SJSA1 (cell line): Measurements from ENCODE around the gene NSD1. TPM values are rescaled to one million over a fixed set of nuclear protein-coding genes. Genes with fewer than 3 reads are reported as not detected.
"Not testable (repeated sequence)": the region's sequence is repeated elsewhere in the genome, so short reads cannot be mapped to it uniquely, and the experiment has no call there.

Source experiments
- DNase-seq, 2 experiments: peaks; one replicate each; pipeline ENCODE4 v3.0.0-alpha.2; 2015 to 2020; ENCODE audit warnings: low spot score in 2 of 2, low read depth in 1 of 2
- H3K27ac ChIP-seq: fragments of 250-450 bp; sonication (Bioruptor Pico); 2 replicates; pipeline ENCODE4 v1.5.1; 2020; ENCODE audit warnings: mild to moderate bottlenecking, moderate library complexity
- H3K27me3 ChIP-seq: fragments of 250-450 bp; sonication (Bioruptor Pico); replicated peaks from 2 replicates; pipeline ENCODE4 v1.5.1; 2020; ENCODE audit warnings: mild to moderate bottlenecking, moderate library complexity
- H3K36me3 ChIP-seq: fragments of 250-450 bp; sonication (Bioruptor Pico); 2 replicates; pipeline ENCODE4 v1.5.1; 2020; ENCODE audit warnings: mild to moderate bottlenecking
- H3K4me1 ChIP-seq: fragments of 250-450 bp; sonication (Bioruptor Pico); replicated peaks from 2 replicates; pipeline ENCODE4 v1.6.1; 2021; ENCODE audit warnings: mild to moderate bottlenecking
- H3K4me3 ChIP-seq: fragments of 250-450 bp; sonication (Bioruptor Pico); 2 replicates; pipeline ENCODE4 v1.5.1; 2020; ENCODE audit warnings: mild to moderate bottlenecking
- H3K9me3 ChIP-seq: fragments of 250-450 bp; sonication (Bioruptor Pico); replicated peaks from 2 replicates; pipeline ENCODE4 v1.5.1; 2020; ENCODE audit warnings: mild to moderate bottlenecking
- total RNA-seq: library from RNA; depleted of rRNA; stranded (reverse); fragments of >200 nt; shearing (Covaris generic); gene quantifications from 2 replicates; pipeline ENCODE4 v1.2.3, GENCODE V29; 2014; rRNA removed

NSD1 gene
- total RNA-seq, 1 experiment from 2014 or later: 41.4 TPM

DNA sequence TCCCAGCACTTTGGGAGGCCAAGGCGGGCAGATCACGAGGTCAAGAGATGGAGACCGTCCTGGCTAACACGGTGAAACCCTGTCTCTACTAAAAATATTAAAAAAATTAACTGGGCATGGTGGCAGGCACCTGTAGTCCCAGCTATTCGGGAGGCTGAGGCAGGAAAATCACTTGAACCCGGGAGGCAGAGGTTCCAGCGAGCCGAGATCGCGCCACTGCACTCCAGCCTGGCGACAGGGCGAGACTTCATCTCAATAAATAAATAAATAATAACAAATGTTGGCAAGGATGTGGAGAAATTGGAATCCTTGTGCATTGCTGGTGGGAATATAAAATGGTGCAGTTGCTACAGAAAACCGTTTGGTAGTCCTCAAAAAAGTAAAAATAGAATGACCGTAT is 209.4 kb downstream of the NSD1 start:
- H3K4me3 ChIP-seq: not testable (repeated sequence)

DNA sequence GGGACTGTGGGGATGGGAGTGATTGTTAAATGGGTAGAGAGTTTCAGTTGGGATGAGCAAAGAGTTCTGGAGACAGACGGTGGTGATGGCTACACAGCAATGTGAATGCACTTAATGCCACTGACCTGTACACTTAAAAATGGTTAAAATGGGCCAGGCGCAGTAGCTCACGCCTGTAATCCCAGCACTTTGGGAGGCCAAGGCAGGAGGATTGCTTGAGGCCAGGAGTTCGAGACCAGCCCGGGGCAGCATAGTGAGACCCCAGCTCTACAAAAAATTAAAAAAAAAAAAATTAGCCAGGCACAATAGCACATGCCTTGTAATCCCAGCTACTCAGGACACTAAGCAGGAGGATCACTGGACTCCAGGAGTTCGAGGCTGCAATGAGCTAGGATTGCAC is 210.2 kb downstream of the NSD1 start:
- no peaks in the 10 kb centered on the region for H3K4me1 ChIP-seq
- peaks cover 66% of the 10 kb centered on the region for H3K36me3 ChIP-seq
- H3K9me3 ChIP-seq: no peaks in the 10 kb centered on the region
- DNase-seq: no peak
- no peak overlapping the region for H3K27ac ChIP-seq
- no peak overlapping the region for H3K4me3 ChIP-seq
- no peaks in the 10 kb centered on the region for H3K27me3 ChIP-seq

More for the DNA sequence above, 209.4 kb downstream of the NSD1 start:
- not testable (repeated sequence) for H3K27me3 ChIP-seq, H3K9me3 ChIP-seq, DNase-seq, H3K27ac ChIP-seq, H3K4me1 ChIP-seq
- peaks cover 70% of the 10 kb centered on the region for H3K36me3 ChIP-seq

DNA sequence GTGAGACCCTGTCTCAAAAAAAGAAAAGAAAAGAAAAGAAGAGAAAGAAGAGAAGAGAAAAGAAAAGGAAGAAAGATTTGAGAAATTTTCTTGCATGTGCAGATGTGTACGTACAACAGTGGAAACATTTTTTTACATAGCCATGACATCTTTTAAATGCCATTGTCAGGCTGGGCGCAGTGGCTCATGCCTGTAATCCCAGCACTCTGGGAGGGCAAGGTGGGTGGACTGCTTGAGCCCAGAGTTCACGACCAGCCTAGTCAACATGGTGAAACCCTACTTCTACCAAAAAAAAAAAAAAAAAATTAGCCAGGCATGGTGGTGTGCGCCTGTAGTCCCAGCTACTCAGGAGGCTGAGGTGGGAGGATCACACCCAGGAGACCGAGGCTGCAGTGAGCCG is 211.3 kb downstream of the NSD1 start:
- no peak overlapping the region for H3K27ac ChIP-seq
- H3K36me3 ChIP-seq: peaks cover 61% of the 10 kb centered on the region
- no peak for DNase-seq
- no peaks in the 10 kb centered on the region for H3K27me3 ChIP-seq
- H3K9me3 ChIP-seq: no peaks in the 10 kb centered on the region
- no peaks in the 10 kb centered on the region for H3K4me1 ChIP-seq
- H3K4me3 ChIP-seq: no peak overlapping the region

DNA sequence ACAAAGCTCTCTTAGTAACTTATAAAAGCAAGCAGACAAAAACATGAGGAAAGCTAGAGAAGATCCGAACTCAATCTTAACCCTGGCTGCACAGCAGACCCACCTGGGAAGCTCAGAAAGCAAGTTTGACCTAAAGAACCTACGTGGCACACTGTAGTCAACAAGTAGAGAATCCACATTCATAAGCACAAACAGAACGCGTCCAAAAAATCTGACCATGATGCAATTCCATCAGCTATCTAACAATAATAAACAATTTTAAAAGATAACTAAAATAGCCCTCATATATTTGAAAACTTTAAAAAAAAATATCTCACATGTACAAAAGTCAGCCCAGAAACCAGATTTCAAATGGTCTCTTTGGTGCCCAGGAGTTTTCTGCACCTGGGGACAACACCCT is 213.2 kb downstream of the NSD1 start:
- no peak for DNase-seq
- Histone ChIP-seq H3K4me1 (peaks cover 9% of the 10 kb centered on the region), H3K27ac (no peak overlapping the region), H3K9me3 (no peaks in the 10 kb centered on the region), H3K27me3 (no peaks in the 10 kb centered on the region), H3K36me3 (peaks cover 56% of the 10 kb centered on the region), H3K4me3 (no peak overlapping the region)

DNA sequence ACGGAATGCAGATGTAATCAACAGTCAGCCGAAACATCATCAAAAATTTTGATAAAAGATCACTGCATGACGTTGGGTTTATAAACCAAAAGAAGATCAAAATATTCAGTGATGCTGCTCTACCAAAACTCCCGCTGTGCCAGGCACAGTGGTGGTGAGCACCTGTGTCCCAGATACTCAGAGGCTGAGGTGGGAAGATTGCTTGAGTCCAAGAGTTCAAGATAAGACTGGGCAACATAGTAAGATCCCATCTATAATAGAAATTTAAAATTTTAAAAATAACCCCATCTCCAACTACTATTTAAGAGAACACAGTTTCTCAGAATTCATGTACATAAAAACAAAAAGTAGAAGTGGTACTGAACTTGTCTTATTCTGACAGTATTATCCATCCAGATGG is 214.1 kb downstream of the NSD1 start:
- Histone ChIP-seq H3K27ac (no peak overlapping the region), H3K36me3 (peaks cover 51% of the 10 kb centered on the region), H3K27me3 (no peaks in the 10 kb centered on the region), H3K4me3 (no peak overlapping the region), H3K9me3 (no peaks in the 10 kb centered on the region), H3K4me1 (peaks cover 13% of the 10 kb centered on the region)
- DNase-seq: no peak

DNA sequence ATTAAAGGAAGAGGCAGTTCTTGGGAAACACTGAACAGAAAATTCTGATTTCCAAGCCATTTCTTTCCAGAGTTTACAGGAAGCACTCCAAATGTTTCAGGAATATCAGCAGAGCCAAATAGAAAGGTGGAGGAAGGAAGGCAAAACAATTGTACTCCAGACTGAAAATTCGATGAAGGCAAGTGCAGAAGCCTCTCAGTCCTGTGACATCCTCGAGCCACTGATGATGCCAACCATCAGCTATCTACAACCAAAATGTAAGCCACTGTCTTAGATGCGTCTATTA is 215.7 kb downstream of the NSD1 start:
- H3K9me3 ChIP-seq: no peaks in the 10 kb centered on the region
- H3K4me3 ChIP-seq: no peak overlapping the region
- H3K27ac ChIP-seq: no peak overlapping the region
- H3K4me1 ChIP-seq: peaks cover 13% of the 10 kb centered on the region
- no peaks in the 10 kb centered on the region for H3K27me3 ChIP-seq
- peaks cover 47% of the 10 kb centered on the region for H3K36me3 ChIP-seq
- DNase-seq: no peak

DNA sequence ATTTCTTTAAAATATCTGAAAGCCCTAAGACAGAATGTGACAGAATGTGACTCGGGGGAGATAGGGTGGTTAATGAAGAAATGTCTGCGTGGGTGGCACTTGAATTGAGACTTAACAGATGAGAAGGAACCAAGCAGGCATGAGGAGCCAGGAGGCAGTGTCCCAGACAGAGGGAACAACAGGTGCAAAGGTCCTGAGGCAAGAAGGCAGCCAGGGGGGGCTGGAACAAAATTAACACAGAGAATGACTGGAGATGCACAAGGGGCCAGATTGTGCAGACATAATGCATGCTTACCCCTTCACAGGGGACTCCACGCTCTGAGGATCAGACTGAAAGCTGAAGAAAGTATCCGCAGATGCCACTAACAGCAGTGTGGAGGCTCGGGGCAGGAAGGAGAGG is 216.2 kb downstream of the NSD1 start:
- Histone ChIP-seq H3K4me3 (no peak overlapping the region), H3K9me3 (no peaks in the 10 kb centered on the region), H3K4me1 (peaks cover 13% of the 10 kb centered on the region), H3K27ac (no peak overlapping the region), H3K27me3 (no peaks in the 10 kb centered on the region), H3K36me3 (peaks cover 42% of the 10 kb centered on the region)
- no peak for DNase-seq

Other genes with a start within 250 kb of the NSD1 start
- not detected in 2 replicates for gene HK3, start 234.4 kb upstream of the NSD1 start, total RNA-seq
- 24.4 and 41.2 TPM in 2 replicates for gene UIMC1, start 127.0 kb upstream of the NSD1 start, total RNA-seq
- gene ZNF346, start 111.1 kb upstream of the NSD1 start, total RNA-seq: 25.2 and 64.9 TPM in 2 replicates
- gene FGFR4, start 46.9 kb upstream of the NSD1 start, total RNA-seq: 1.3 and 4.1 TPM in 2 replicates
- gene RAB24, start 169.9 kb downstream of the NSD1 start, total RNA-seq: 37.6 and 56.2 TPM in 2 replicates
- 456 and 457 TPM in 2 replicates for gene PRELID1, start 170.0 kb downstream of the NSD1 start, total RNA-seq
- gene MXD3, start 178.1 kb downstream of the NSD1 start, total RNA-seq: 121 and 296 TPM in 2 replicates
- gene LMAN2, start 217.9 kb downstream of the NSD1 start, total RNA-seq: 360 and 397 TPM in 2 replicates
- gene RGS14, start 224.2 kb downstream of the NSD1 start, total RNA-seq: 1.6 TPM in 1 of 2 replicates, not detected in the other